Measurements from ENCODE around the gene CFP.
A peak's percentile ranks its signal among the peaks of the same experiment; 100 is the strongest.

The CFP gene

DNA sequence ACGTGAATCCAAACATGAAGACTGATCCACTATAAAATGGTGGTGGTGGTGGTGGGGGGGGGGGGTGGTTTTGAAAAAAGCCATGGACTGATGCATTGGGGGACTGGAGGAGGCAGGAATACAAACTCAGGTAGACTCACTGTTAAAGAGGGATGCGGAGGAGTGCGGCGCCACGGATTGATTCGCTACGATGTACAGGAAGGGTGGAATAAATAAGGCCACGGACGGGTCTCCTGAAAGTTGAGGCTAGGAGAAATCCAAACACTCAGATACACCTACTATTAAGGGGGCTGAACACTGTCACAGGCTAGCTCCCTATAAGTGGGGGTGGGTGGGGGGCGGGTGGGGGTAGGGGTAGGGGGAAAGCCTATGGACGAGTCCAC lies 20.0 kb upstream of the CFP start:
- ChIA-PET CTCF (no interaction called here), POLR2A (no interaction called here)
- H3K4me3 ChIP-seq (ENCODE audit: low read depth, low read length), result peak overlapping the region; percentile 74

DNA sequence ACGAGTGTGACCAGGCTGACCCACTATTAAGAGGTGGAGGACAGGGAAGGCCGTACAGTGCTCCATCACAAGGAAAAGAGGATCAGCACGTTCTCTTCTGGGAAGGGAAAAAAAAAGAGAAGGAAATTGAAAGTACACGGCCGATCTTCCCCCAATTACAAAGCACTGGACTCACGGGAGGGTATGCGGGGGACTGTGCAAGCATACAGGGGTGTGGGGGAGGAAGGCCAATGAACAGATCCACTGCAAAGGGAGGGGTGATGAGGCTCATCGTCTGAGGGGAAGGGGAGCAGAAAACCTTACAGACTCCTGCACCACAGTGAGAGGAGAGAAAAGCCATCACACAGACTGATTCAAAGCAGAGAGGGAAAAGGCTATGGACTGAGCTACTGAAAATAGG lies 19.5 kb upstream of the CFP start:
- CTCF ChIA-PET, result no interaction called here
- POLR2A ChIA-PET, result no interaction called here
- TF ChIP-seq, protein P1, sequence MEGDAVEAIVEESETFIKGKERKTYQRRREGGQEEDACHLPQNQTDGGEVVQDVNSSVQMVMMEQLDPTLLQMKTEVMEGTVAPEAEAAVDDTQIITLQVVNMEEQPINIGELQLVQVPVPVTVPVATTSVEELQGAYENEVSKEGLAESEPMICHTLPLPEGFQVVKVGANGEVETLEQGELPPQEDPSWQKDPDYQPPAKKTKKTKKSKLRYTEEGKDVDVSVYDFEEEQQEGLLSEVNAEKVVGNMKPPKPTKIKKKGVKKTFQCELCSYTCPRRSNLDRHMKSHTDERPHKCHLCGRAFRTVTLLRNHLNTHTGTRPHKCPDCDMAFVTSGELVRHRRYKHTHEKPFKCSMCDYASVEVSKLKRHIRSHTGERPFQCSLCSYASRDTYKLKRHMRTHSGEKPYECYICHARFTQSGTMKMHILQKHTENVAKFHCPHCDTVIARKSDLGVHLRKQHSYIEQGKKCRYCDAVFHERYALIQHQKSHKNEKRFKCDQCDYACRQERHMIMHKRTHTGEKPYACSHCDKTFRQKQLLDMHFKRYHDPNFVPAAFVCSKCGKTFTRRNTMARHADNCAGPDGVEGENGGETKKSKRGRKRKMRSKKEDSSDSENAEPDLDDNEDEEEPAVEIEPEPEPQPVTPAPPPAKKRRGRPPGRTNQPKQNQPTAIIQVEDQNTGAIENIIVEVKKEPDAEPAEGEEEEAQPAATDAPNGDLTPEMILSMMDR (IDR thresholded peaks at IDR 0.05; ENCODE audit: insufficient read depth, low read length, missing control alignments), result no peak
- peak overlapping the region; percentile 74 for H3K4me3 ChIP-seq (ENCODE audit: low read depth, low read length)
- no peak for DNase-seq (ENCODE audit: low read depth, low spot score)

More for the DNA sequence above, 20.0 kb upstream of the CFP start:
- TF ChIP-seq, protein P1 (IDR thresholded peaks at IDR 0.05; ENCODE audit: insufficient read depth, low read length, missing control alignments), result no peak
- DNase-seq (ENCODE audit: low read depth, low spot score), result no peak

DNA sequence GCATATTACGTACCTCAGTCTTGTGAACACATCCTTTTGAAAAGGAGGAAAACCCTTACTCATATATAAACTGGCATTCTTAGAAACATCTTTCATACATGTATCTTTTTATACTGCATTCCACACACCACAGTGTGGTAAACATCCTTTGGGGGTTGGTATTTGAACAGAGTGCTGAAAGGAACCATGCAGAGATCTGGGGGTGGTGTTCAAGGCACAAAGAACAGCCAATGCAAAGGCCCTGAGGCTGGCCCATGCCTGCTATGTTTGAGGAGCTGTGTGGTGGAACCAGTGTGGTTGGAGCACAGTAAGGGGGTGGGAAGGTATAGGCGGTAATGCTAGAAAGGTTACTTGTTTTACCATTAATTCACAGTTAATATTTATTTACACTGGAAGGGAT lies 18.6 kb upstream of the CFP start:
- DNase-seq (ENCODE audit: low read depth, low spot score), result no peak
- ChIA-PET CTCF (no interaction called here), POLR2A (no interaction called here)
- peak overlapping the region; percentile 18; the same call in 1 of the 2 replicates for H3K4me3 ChIP-seq (ENCODE audit: low read depth, low read length)
- TF ChIP-seq, protein P1 (IDR thresholded peaks at IDR 0.05; ENCODE audit: insufficient read depth, low read length, missing control alignments), result no peak

DNA sequence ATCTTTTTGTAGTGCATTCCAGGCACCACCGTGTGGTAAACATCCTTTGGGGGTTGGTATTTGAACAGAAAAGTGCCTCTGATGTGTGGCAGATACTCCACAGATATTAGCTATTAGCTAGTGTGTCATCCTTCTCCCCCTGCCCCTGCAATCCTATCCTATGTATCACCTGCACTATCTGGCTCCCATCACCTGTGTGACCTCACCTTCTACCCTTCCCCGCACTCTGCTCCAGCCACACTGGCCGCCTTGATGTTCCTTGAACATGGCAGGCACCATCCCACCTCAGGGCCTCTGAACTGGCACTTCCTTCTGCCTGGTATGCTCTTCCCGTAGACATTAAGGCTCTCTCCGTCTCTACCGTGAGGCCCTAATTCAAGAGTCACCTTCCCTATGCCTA lies 16.9 kb upstream of the CFP start:
- DNase-seq (ENCODE audit: low read depth, low spot score), result no peak
- ChIA-PET CTCF (interaction anchor here (1.0 to 4.0 kb wide), 2 partner anchors 106 to 107 kb away, joined by 3 to 45 read pairs; no protein-coding TSS in a partner anchor), POLR2A (no interaction called here)
- H3K4me3 ChIP-seq (ENCODE audit: low read depth, low read length), result no peak overlapping the region
- TF ChIP-seq, protein P1 (IDR thresholded peaks at IDR 0.05; ENCODE audit: insufficient read depth, low read length, missing control alignments), result no peak

DNA sequence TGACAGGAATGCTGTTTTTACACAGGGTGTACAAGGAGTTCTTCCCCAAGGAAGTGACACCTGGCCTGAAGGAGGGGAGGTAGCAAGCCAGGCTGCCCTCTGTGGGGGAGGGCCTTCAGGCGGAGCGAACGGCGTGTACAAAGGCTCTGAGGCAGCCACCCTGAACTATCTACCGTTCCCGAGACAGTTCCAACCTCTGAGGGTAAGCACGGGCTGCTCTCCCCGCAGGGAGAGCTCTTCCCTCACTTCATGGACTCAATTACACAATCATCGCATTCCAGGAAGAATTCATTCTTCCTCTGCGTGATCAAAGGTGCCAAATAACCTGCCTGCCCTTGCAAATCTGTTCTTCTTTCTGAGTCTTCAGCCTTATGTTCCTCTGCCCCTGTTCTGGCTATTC lies 15.8 kb upstream of the CFP start:
- CTCF ChIA-PET, result interaction anchor here (1.7 to 4.0 kb wide), 3 partner anchors 12 to 106 kb away, joined by 4 to 45 read pairs (median 6); partner anchors contain the start of gene TIMP1
- TF ChIP-seq, protein P1 (IDR thresholded peaks at IDR 0.05; ENCODE audit: insufficient read depth, low read length, missing control alignments), result no peak
- POLR2A ChIA-PET, result no interaction called here

DNA sequence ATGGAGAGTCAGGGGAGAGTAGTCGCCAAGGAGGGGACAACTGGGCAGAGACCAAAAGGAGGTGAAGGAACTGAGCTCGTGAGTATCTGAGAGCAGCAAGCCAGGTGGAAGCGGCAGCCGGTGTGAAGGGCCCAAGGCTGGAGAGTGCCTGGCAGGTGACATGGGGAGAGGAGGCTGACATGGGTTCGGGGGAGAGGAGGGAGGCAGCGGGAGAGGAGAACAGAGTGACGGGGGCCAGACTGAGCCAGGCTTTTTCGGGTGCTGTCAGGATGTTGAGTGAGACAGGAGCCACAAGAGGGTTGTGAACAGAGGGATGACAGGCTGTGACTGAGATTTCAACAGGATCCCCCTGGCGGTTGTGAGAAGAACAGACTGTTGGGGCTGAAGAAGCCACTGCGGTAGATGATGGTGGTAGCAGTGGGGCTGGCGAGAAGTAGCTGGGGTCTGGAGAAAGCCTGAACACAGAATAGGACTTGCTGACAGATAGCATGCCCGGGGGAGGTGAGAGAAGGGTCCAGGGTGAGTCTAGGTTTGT lies 14.9 kb upstream of the CFP start:
- ChIA-PET CTCF (interaction anchor here (0.6 to 4.0 kb wide), 20 partner anchors 9 to 147 kb away, joined by 3 to 45 read pairs (median 3); partner anchors contain the start of gene TIMP1), POLR2A (no interaction called here)
- H3K4me3 ChIP-seq (ENCODE audit: low read depth, low read length), result no peak overlapping the region
- TF ChIP-seq, protein P1 (IDR thresholded peaks at IDR 0.05; ENCODE audit: insufficient read depth, low read length, missing control alignments), result peak; percentile 44
- DNase-seq (ENCODE audit: low read depth, low spot score), result no peak

More for the DNA sequence above, 15.8 kb upstream of the CFP start:
- no peak for DNase-seq (ENCODE audit: low read depth, low spot score)
- no peak overlapping the region for H3K4me3 ChIP-seq (ENCODE audit: low read depth, low read length)

All from AG04449 (cell line).